CD14-positive monocyte (primary cell): Measurements from ENCODE around the gene CPNE4. TPM values are rescaled to one million over a fixed set of nuclear protein-coding genes. Genes with fewer than 3 reads are reported as not detected.

Source experiments
- DNase-seq, 3 donors: peaks; one replicate each; pipeline ENCODE4 v3.0.0-alpha.2; 2011 to 2022
- H2AFZ ChIP-seq: 2 replicates; pipeline ENCODE4 v1.6.0; 2012; ENCODE audit warnings: mild to moderate bottlenecking, low read depth, low read length, inconsistent platforms; ENCODE audit not compliant: insufficient read depth, poor library complexity, severe bottlenecking
- H3K27ac ChIP-seq, 2 donors: 1 replicate in 1 of 2; 2 replicates in 1 of 2; pipeline ENCODE4 v1.5.1; 2012 to 2013; ENCODE audit warnings: low read length in 2 of 2, control low read depth in 1 of 2, inconsistent platforms in 1 of 2, low read depth in 1 of 2, mild to moderate bottlenecking in 1 of 2
- H3K27me3 ChIP-seq, 2 donors: one replicate each; pipeline versions ENCODE4 v1.6.0 to v1.6.1; 2011 to 2013; ENCODE audit warnings: low read length in 2 of 2; ENCODE audit not compliant: control insufficient read depth in 2 of 2, insufficient read depth in 2 of 2
- H3K36me3 ChIP-seq, 2 donors: replicated peaks in 1 of 2; 1 replicate in 1 of 2; 2 replicates in 1 of 2; pipeline versions ENCODE4 v1.5.1 to v1.6.1; 2012 to 2013; ENCODE audit warnings: low read length in 2 of 2, control low read depth in 1 of 2, inconsistent platforms in 1 of 2, mild to moderate bottlenecking in 1 of 2; ENCODE audit not compliant: insufficient read depth in 2 of 2, control insufficient read depth in 1 of 2
- H3K4me1 ChIP-seq, 2 donors: 1 replicate in 1 of 2; 2 replicates in 1 of 2; pipeline versions ENCODE4 v1.5.1 to v1.6.1; 2012 to 2013; ENCODE audit warnings: low read length in 2 of 2, control low read depth in 1 of 2, inconsistent platforms in 1 of 2, mild to moderate bottlenecking in 1 of 2, moderate library complexity in 1 of 2; ENCODE audit not compliant: insufficient read depth in 2 of 2, control insufficient read depth in 1 of 2
- H3K4me2 ChIP-seq: replicated peaks from 2 replicates; pipeline ENCODE3; 2012; ENCODE audit warnings: low read length, moderate library complexity, mild to moderate bottlenecking; ENCODE audit not compliant: poor library complexity, severe bottlenecking; ENCODE audit errors: extremely low read depth
- H3K4me3 ChIP-seq, 3 experiments: fragments of 200-600 bp in 1 of 3; sonication (generic) in 1 of 3; replicated peaks in 1 of 3; 1 replicate in 2 of 3; 2 replicates in 1 of 3; pipeline ENCODE4 v1.5.1; 2011 to 2013; ENCODE audit warnings: low read length in 3 of 3, mild to moderate bottlenecking in 3 of 3, control low read depth in 2 of 3, low read depth in 2 of 3, inconsistent platforms in 1 of 3, moderate library complexity in 1 of 3
- H3K79me2 ChIP-seq: 2 replicates; pipeline ENCODE4 v1.6.0; 2012; ENCODE audit warnings: mild to moderate bottlenecking, control low read depth, inconsistent platforms, low read length, moderate library complexity; ENCODE audit not compliant: insufficient read depth
- H3K9ac ChIP-seq: 2 replicates; pipeline ENCODE4 v1.6.0; 2017; ENCODE audit warnings: low read length, mild to moderate bottlenecking; ENCODE audit not compliant: insufficient read depth, poor library complexity, severe bottlenecking
- H3K9me3 ChIP-seq, 2 donors: replicated peaks in 1 of 2; 1 replicate in 1 of 2; 2 replicates in 1 of 2; pipeline versions ENCODE4 v1.5.1 to v1.6.1; 2012 to 2013; ENCODE audit warnings: low read length in 2 of 2, control low read depth in 1 of 2; ENCODE audit not compliant: control insufficient read depth in 1 of 2, insufficient read depth in 1 of 2
- H4K20me1 ChIP-seq: 2 replicates; pipeline ENCODE4 v1.6.0; 2012; ENCODE audit warnings: mild to moderate bottlenecking, low read length, control low read depth, moderate library complexity; ENCODE audit not compliant: insufficient read depth
- H3K27ac Mint-ChIP-seq, 7 donors: one replicate each; pipeline ENCODE4 v1.8.0; 2020; ENCODE audit warnings: mild to moderate bottlenecking in 7 of 7, mixed read lengths in 7 of 7, moderate library complexity in 6 of 7, inconsistent platforms in 2 of 7
- H3K27me3 Mint-ChIP-seq, 3 donors: one replicate each; pipeline ENCODE4 v1.8.0; 2021 to 2022; ENCODE audit warnings: low read depth in 3 of 3, mild to moderate bottlenecking in 3 of 3, mixed read lengths in 3 of 3, moderate library complexity in 3 of 3, inconsistent platforms in 1 of 3
- H3K36me3 Mint-ChIP-seq, 2 donors: one replicate each; pipeline ENCODE4 v1.8.0; 2020; ENCODE audit warnings: mixed read lengths in 2 of 2, inconsistent platforms in 1 of 2, mild to moderate bottlenecking in 1 of 2
- H3K4me1 Mint-ChIP-seq: one replicate; pipeline ENCODE4 v1.8.0; 2020; ENCODE audit warnings: mild to moderate bottlenecking, mixed read lengths
- H3K4me3 Mint-ChIP-seq, 2 donors: one replicate each; pipeline ENCODE4 v1.8.0; 2020; ENCODE audit warnings: mild to moderate bottlenecking in 2 of 2, mixed read lengths in 2 of 2, moderate library complexity in 1 of 2
- H3K9me3 Mint-ChIP-seq, 7 donors: one replicate each; pipeline ENCODE4 v1.8.0; 2020 to 2022; ENCODE audit warnings: mixed read lengths in 7 of 7, mild to moderate bottlenecking in 6 of 7, moderate library complexity in 6 of 7, inconsistent platforms in 2 of 7
- CTCF ChIP-seq: fragments of 200-600 bp; IDR thresholded peaks from one replicate; pipeline ENCODE4 v1.8.0; 2022; ENCODE audit warnings: antibody characterized with exemption, mild to moderate bottlenecking
- WGBS: methylation state at CpG from one replicate; pipeline ENCODE4 v1.1.5; 2013; ENCODE audit warnings: missing lambda C conversion rate; ENCODE audit not compliant: insufficient coverage; 5-methylcytosine and 5-hydroxymethylcytosine counted together
- intact Hi-C, 2 donors: fragments of 100-400 bp; cut with micrococcal nuclease; formaldehyde crosslinking; loops; one replicate each; pipeline versions ENCODE4 v1.15.0 to v1.15.1; 2023
- polyA plus RNA-seq, 3 donors: library from polyadenylated mRNA; depleted of rRNA in 1 of 3; unstranded in 2 of 3; stranded (reverse) in 1 of 3; fragments of 300-500 nt in 2 of 3; fragments of >200 nt in 1 of 3; fragmentation: Illumina TruSeq in 2 of 3; gene quantifications; 1 replicate in 2 of 3; 2 replicates in 1 of 3; pipeline ENCODE4 v1.2.3, GENCODE V29; 2012 to 2021

The CPNE4 gene
- polyA plus RNA-seq, 3 donors, result not detected

DNA sequence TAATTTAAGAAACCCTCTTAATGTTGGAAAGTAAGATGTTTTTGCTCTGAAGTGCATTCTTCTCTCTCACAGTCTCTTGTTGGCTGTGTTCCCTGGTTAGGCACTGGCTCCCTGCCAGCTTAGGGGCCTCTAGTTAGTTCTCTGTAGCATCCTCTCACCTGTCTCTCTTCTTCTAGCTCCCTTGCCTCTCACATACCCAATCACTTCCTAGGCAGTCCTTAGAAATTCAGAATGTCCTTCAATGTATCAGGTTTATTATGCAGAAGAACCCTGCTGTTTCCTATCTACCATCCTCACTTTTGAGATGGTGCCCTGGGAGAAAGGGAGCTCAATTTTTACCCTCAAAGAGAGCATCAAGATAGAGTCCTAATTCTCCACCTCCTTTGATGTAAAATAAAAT is 36.2 kb upstream of the CPNE4 start:
- H2AFZ ChIP-seq, result no peak overlapping the region
- Mint-ChIP-seq H3K27ac (no peak overlapping the region), H3K27me3 (peaks cover 0 to 3% (median 1%) of the 10 kb centered on the region in 3 donors), H3K4me3 (no peak overlapping the region), H3K4me1 (no peaks in the 10 kb centered on the region), H3K36me3 (no peaks in the 10 kb centered on the region), H3K9me3 (peaks cover 0 to 3% (median 0%) of the 10 kb centered on the region in 7 donors)
- H3K4me2 ChIP-seq, result no peak overlapping the region
- H3K79me2 ChIP-seq, result no peaks in the 10 kb centered on the region
- H3K4me3 ChIP-seq, result no peak overlapping the region
- H4K20me1 ChIP-seq, result no peaks in the 10 kb centered on the region
- DNase-seq, result no peak
- no peak for TF ChIP-seq CTCF
- H3K9me3 ChIP-seq, result no peaks in the 10 kb centered on the region
- H3K36me3 ChIP-seq, result no peaks in the 10 kb centered on the region
- H3K27me3 ChIP-seq, result no peaks in the 10 kb centered on the region
- H3K27ac ChIP-seq, result no peak overlapping the region
- intact Hi-C loops, result no loop called here
- no peaks in the 10 kb centered on the region for H3K4me1 ChIP-seq
- no peak overlapping the region for H3K9ac ChIP-seq

DNA sequence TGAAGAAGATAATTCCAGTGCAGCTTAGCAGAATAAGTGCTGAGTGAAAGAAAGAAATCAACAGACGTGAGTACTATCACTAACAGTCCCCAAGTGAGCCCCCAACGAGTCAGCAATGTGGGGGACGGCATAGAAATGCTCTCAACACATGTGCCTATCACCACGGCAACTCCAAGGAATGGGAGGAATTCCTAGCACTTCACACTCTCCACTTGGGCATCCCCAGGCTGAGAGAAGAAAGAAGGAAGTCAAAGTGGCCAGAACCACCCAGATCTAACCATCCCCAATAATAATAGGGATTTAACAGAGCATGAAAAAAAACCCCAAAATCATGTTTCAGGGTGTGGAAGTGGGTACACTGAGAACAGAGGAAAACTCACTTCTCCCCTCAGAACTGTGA is 29.3 kb upstream of the CPNE4 start:
- no peaks in the 10 kb centered on the region for H3K4me1 Mint-ChIP-seq
- intact Hi-C loops, result no loop called here
- Histone ChIP-seq H2AFZ (no peak overlapping the region), H3K9me3 (no peaks in the 10 kb centered on the region), H3K4me3 (no peak overlapping the region), H3K4me1 (no peaks in the 10 kb centered on the region), H3K79me2 (no peaks in the 10 kb centered on the region), H4K20me1 (no peaks in the 10 kb centered on the region), H3K4me2 (no peak overlapping the region), H3K27ac (no peak overlapping the region), H3K27me3 (no peaks in the 10 kb centered on the region), H3K9ac (no peak overlapping the region), H3K36me3 (no peaks in the 10 kb centered on the region)
- no peak overlapping the region for H3K4me3 Mint-ChIP-seq
- DNase-seq, result no peak
- H3K27me3 Mint-ChIP-seq, result peaks cover 0 to 7% (median 3%) of the 10 kb centered on the region in 3 donors
- no peak overlapping the region for H3K27ac Mint-ChIP-seq
- no CpG with 5 or more reads among the region's 4 CpGs for WGBS
- peaks cover 0 to 3% (median 0%) of the 10 kb centered on the region in 7 donors for H3K9me3 Mint-ChIP-seq
- H3K36me3 Mint-ChIP-seq, result no peaks in the 10 kb centered on the region
- TF ChIP-seq CTCF, result no peak
